Natural killer cell treated with Interleukin-12 subunit alpha and Interleukin-12 subunit beta and Interleukin-15 and Interleukin-18, amount 100 ng/mL, for 72 hours (primary cell): ENCODE data around the gene RGP1. TPM values are rescaled to one million over a fixed set of nuclear protein-coding genes. Genes with fewer than 3 reads are reported as not detected.

Source experiments
- ATAC-seq, 2 donors: fragments of 150-1000 bp; cut with Tn5 transposase in 1 of 2; sonication (Bioruptor Pico), chemical (Tn5 transposase) in 1 of 2; 2 replicates each; pipeline ENCODE4 v1.10.0; 2021
- DNase-seq: peaks from one replicate; pipeline ENCODE4 v3.0.0; 2022; ENCODE audit warnings: low spot score
- H3K27ac Mint-ChIP-seq, 2 donors: 1 replicate in 1 of 2; 2 replicates in 1 of 2; pipeline ENCODE4 v1.8.0; 2022; ENCODE audit warnings: mixed read lengths in 2 of 2, mild to moderate bottlenecking in 1 of 2, moderate library complexity in 1 of 2
- H3K27me3 Mint-ChIP-seq, 2 donors: 1 replicate in 1 of 2; 2 replicates in 1 of 2; pipeline ENCODE4 v1.8.0; 2022; ENCODE audit warnings: mixed read lengths in 2 of 2
- H3K36me3 Mint-ChIP-seq: one replicate; pipeline ENCODE4 v1.8.0; 2022; ENCODE audit warnings: mixed read lengths
- H3K4me1 Mint-ChIP-seq, 2 donors: 1 replicate in 1 of 2; 2 replicates in 1 of 2; pipeline ENCODE4 v1.8.0; 2022; ENCODE audit warnings: low read depth in 2 of 2, mixed read lengths in 2 of 2, mild to moderate bottlenecking in 1 of 2
- H3K4me3 Mint-ChIP-seq: one replicate; pipeline ENCODE4 v1.8.0; 2022; ENCODE audit warnings: mixed read lengths
- H3K9me3 Mint-ChIP-seq: 2 replicates; pipeline ENCODE4 v1.8.0; 2022; ENCODE audit warnings: mixed read lengths
- total RNA-seq, 2 donors: library from RNA; stranded (reverse); gene quantifications; one replicate each; pipeline ENCODE4 v1.2.3, GENCODE V29; 2022

The RGP1 gene
- total RNA-seq, 2 donors from 2014 or later, result 17.9 to 19.6 TPM

- no peak overlapping the region for H3K27ac Mint-ChIP-seq
- H3K36me3 Mint-ChIP-seq, result peaks cover 16% of the 10 kb centered on the region
- H3K4me3 Mint-ChIP-seq, result no peak overlapping the region
- DNase-seq (peak; percentile 39), ATAC-seq (no peak)
- no peaks in the 10 kb centered on the region for H3K9me3 Mint-ChIP-seq
- no peaks in the 10 kb centered on the region for H3K27me3 Mint-ChIP-seq
- peaks cover 19 to 20% of the 10 kb centered on the region in 2 donors for H3K4me1 Mint-ChIP-seq
These were observed 20.0 kb upstream of the RGP1 start for GRCh38 chr9:35729101-35729500.

GRCh38 chr9:35729700-35730485 lies 19.2 kb upstream of the RGP1 start:
- DNase-seq, result peak; percentile 63
- no peak for ATAC-seq
- Mint-ChIP-seq H3K9me3 (no peaks in the 10 kb centered on the region), H3K4me3 (no peak overlapping the region), H3K36me3 (peaks cover 9% of the 10 kb centered on the region), H3K27me3 (no peaks in the 10 kb centered on the region), H3K27ac (no peak overlapping the region), H3K4me1 (peaks cover 15 to 16% of the 10 kb centered on the region in 2 donors)

GRCh38 chr9:35730486-35730854 lies 18.6 kb upstream of the RGP1 start:
- Mint-ChIP-seq H3K4me3 (no peak overlapping the region), H3K9me3 (no peaks in the 10 kb centered on the region), H3K27ac (no peak overlapping the region), H3K4me1 (peaks cover 15 to 18% of the 10 kb centered on the region in 2 donors), H3K27me3 (no peaks in the 10 kb centered on the region), H3K36me3 (peaks cover 13% of the 10 kb centered on the region)
- DNase-seq, result no peak
- no peak for ATAC-seq

- H3K4me1 Mint-ChIP-seq, result peaks cover 17 to 22% of the 10 kb centered on the region in 2 donors
- no peak for DNase-seq
- H3K4me3 Mint-ChIP-seq, result no peak overlapping the region
- no peak for ATAC-seq
- H3K27me3 Mint-ChIP-seq, result no peaks in the 10 kb centered on the region
- peaks cover 17% of the 10 kb centered on the region for H3K36me3 Mint-ChIP-seq
- H3K27ac Mint-ChIP-seq, result no peak overlapping the region
- no peaks in the 10 kb centered on the region for H3K9me3 Mint-ChIP-seq
These were observed 17.5 kb upstream of the RGP1 start for GRCh38 chr9:35731415-35732184.

- peak; percentile 99 for DNase-seq
- ATAC-seq, result peak; percentile 91 to 93
- Mint-ChIP-seq H3K27ac (no peak within 1 kb of the TSS), H3K9me3 (no peaks in the 10 kb centered on the region), H3K36me3 (peaks cover 17% of the 10 kb centered on the region), H3K4me3 (no peak within 1 kb of the TSS), H3K4me1 (peaks cover 17 to 22% of the 10 kb centered on the region in 2 donors), H3K27me3 (no peaks in the 10 kb centered on the region)
These were observed 16.8 kb upstream of the RGP1 start, which contains the start of the genes CREB3 and TLN1 for GRCh38 chr9:35732185-35732799. Gene CREB3 (plus strand): TSS chr9:35732666. CDS start chr9:35732773, 107 bp downstream. Gene TLN1 (minus strand): TSS chr9:35732195. CDS start chr9:35725694, 6,501 bp downstream.

- no peak for ATAC-seq
- Mint-ChIP-seq H3K4me3 (no peak overlapping the region), H3K36me3 (peaks cover 17% of the 10 kb centered on the region), H3K9me3 (no peaks in the 10 kb centered on the region), H3K27ac (no peak overlapping the region), H3K4me1 (peaks cover 17 to 22% of the 10 kb centered on the region in 2 donors), H3K27me3 (no peaks in the 10 kb centered on the region)
- no peak for DNase-seq
These were observed 16.1 kb upstream of the RGP1 start for GRCh38 chr9:35732800-35733541.

- peaks cover 17 to 22% of the 10 kb centered on the region in 2 donors for H3K4me1 Mint-ChIP-seq
- no peak for ATAC-seq
- H3K4me3 Mint-ChIP-seq, result no peak overlapping the region
- H3K27me3 Mint-ChIP-seq, result no peaks in the 10 kb centered on the region
- H3K9me3 Mint-ChIP-seq, result no peaks in the 10 kb centered on the region
- no peak for DNase-seq
- peak overlapping the region in 1 of 2 donors; percentile 28 for H3K27ac Mint-ChIP-seq
- H3K36me3 Mint-ChIP-seq, result peaks cover 24% of the 10 kb centered on the region
These were observed 15.0 kb upstream of the RGP1 start for GRCh38 chr9:35734096-35734495.

- ATAC-seq (no peak), DNase-seq (no peak)
- Mint-ChIP-seq H3K27ac (no peak overlapping the region), H3K4me1 (peaks cover 18 to 22% of the 10 kb centered on the region in 2 donors), H3K36me3 (peaks cover 22% of the 10 kb centered on the region), H3K27me3 (no peaks in the 10 kb centered on the region), H3K9me3 (no peaks in the 10 kb centered on the region), H3K4me3 (no peak overlapping the region)
These were observed 12.9 kb upstream of the RGP1 start for GRCh38 chr9:35736201-35736633.

- Mint-ChIP-seq H3K4me1 (peaks cover 22 to 28% of the 10 kb centered on the region in 2 donors), H3K27ac (no peak overlapping the region), H3K4me3 (no peak overlapping the region)
These were observed 11.9 kb upstream of the RGP1 start for GRCh38 chr9:35737143-35737542.

GRCh38 chr9:35738186-35738585 lies 10.9 kb upstream of the RGP1 start:
- Mint-ChIP-seq H3K4me3 (no peak overlapping the region), H3K27me3 (no peaks in the 10 kb centered on the region), H3K36me3 (peaks cover 18% of the 10 kb centered on the region), H3K4me1 (peaks cover 23 to 29% of the 10 kb centered on the region in 2 donors), H3K9me3 (no peaks in the 10 kb centered on the region), H3K27ac (no peak overlapping the region)
- no peak for ATAC-seq
- DNase-seq, result no peak

More at GRCh38 chr9:35737143-35737542, 11.9 kb upstream of the RGP1 start:
- DNase-seq (no peak), ATAC-seq (no peak)
- Mint-ChIP-seq H3K36me3 (peaks cover 18% of the 10 kb centered on the region), H3K9me3 (no peaks in the 10 kb centered on the region), H3K27me3 (no peaks in the 10 kb centered on the region)

- Mint-ChIP-seq H3K4me1 (peaks cover 24 to 27% of the 10 kb centered on the region in 2 donors), H3K27me3 (no peaks in the 10 kb centered on the region), H3K4me3 (no peak overlapping the region), H3K9me3 (no peaks in the 10 kb centered on the region), H3K36me3 (peaks cover 25% of the 10 kb centered on the region), H3K27ac (no peak overlapping the region)
- DNase-seq, result no peak
- no peak for ATAC-seq
These were observed 10.2 kb upstream of the RGP1 start for GRCh38 chr9:35738924-35739323.

- Mint-ChIP-seq H3K4me1 (peaks cover 19 to 33% of the 10 kb centered on the region in 2 donors), H3K27ac (no peak overlapping the region)
These were observed 8.8 kb upstream of the RGP1 start for GRCh38 chr9:35740243-35740642.

GRCh38 chr9:35741740-35742139 lies 7.3 kb upstream of the RGP1 start:
- peaks cover 26 to 40% of the 10 kb centered on the region in 2 donors for H3K4me1 Mint-ChIP-seq
- peak overlapping the region; percentile 12 to 24 for H3K27ac Mint-ChIP-seq
- no peaks in the 10 kb centered on the region for H3K27me3 Mint-ChIP-seq
- H3K36me3 Mint-ChIP-seq, result peaks cover 21% of the 10 kb centered on the region
- ATAC-seq, result peak; percentile 43 to 69
- no peak overlapping the region for H3K4me3 Mint-ChIP-seq
- DNase-seq, result no peak
- no peaks in the 10 kb centered on the region for H3K9me3 Mint-ChIP-seq

More at GRCh38 chr9:35740243-35740642, 8.8 kb upstream of the RGP1 start:
- Mint-ChIP-seq H3K27me3 (no peaks in the 10 kb centered on the region), H3K9me3 (no peaks in the 10 kb centered on the region), H3K36me3 (peaks cover 21% of the 10 kb centered on the region), H3K4me3 (no peak overlapping the region)
- ATAC-seq, result no peak
- no peak for DNase-seq
